Spleen (tissue), 7 donors: ENCODE measurements around the gene CLCN5.

ENCODE experiments used
- POLR2A ChIP-seq, 3 donors: fragments of 450-650 bp; IDR thresholded peaks; one replicate each; pipeline ENCODE4 v1.5.1; 2017; ENCODE audit warnings: antibody characterized with exemption in 3 of 3, mild to moderate bottlenecking in 1 of 3
- POLR2AphosphoS5 ChIP-seq, 3 donors: sonication (generic); formaldehyde crosslinking; IDR thresholded peaks; one replicate each; pipeline ENCODE4 v1.5.1; 2017; ENCODE audit warnings: antibody characterized with exemption in 3 of 3
- TF ChIP-seq, protein P1 (sequence below), 11 experiments: fragments of 200-600 bp in 7 of 11; fragments of 450-650 bp in 4 of 11; sonication (generic) in 4 of 11; IDR thresholded peaks in 8 of 11; conservative IDR thresholded peaks in 3 of 11; 1 replicate in 7 of 11; 2 replicates in 4 of 11; pipeline versions ENCODE4 v1.4.0 to v1.8.0; 2016 to 2021; ENCODE audit warnings: antibody characterized with exemption in 11 of 11, inconsistent platforms in 4 of 11, mild to moderate bottlenecking in 1 of 11
- donor health status: DM: no; HTN: no; CAD: no; lungs with moderate emphysema.
- donor health status: DM: no; HTN: no; CAD: no.
- donor health status: DM: no; HTN: no; CAD: no.

DNA sequence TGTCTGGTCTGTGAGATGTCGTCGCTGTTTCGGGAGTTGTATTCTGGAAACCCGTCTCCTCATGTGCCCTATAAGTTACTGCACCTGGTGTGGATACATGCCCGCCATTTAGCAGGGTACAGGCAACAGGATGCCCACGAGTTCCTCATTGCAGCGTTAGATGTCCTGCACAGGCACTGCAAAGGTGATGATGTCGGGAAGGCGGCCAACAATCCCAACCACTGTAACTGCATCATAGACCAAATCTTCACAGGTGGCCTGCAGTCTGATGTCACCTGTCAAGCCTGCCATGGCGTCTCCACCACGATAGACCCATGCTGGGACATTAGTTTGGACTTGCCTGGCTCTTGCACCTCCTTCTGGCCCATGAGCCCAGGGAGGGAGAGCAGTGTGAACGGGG, 41.7 kb upstream of the CLCN5 start:
- TF ChIP-seq POLR2A (IDR thresholded peaks at IDR 0.05) (no peak), POLR2AphosphoS5 (IDR thresholded peaks at IDR 0.05) (no peak)
- TF ChIP-seq, protein P1, sequence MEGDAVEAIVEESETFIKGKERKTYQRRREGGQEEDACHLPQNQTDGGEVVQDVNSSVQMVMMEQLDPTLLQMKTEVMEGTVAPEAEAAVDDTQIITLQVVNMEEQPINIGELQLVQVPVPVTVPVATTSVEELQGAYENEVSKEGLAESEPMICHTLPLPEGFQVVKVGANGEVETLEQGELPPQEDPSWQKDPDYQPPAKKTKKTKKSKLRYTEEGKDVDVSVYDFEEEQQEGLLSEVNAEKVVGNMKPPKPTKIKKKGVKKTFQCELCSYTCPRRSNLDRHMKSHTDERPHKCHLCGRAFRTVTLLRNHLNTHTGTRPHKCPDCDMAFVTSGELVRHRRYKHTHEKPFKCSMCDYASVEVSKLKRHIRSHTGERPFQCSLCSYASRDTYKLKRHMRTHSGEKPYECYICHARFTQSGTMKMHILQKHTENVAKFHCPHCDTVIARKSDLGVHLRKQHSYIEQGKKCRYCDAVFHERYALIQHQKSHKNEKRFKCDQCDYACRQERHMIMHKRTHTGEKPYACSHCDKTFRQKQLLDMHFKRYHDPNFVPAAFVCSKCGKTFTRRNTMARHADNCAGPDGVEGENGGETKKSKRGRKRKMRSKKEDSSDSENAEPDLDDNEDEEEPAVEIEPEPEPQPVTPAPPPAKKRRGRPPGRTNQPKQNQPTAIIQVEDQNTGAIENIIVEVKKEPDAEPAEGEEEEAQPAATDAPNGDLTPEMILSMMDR (IDR thresholded peaks at IDR 0.05 in 8 of 11, conservative IDR thresholded peaks at IDR 0.05 in 3 of 11) = no peak
